Measurements from ENCODE around the gene RTN4IP1.
"Not testable (repeated sequence)": the region's sequence is repeated elsewhere in the genome, so short reads cannot be mapped to it uniquely, and the experiment has no call there.

RTN4IP1 gene

GRCh38 chr6:106599440-106599839 is 29.9 kb downstream of the RTN4IP1 start:
- Histone ChIP-seq H3K27me3 (ENCODE audit: insufficient read depth, low read depth, severe bottlenecking) (no peaks in the 10 kb centered on the region), H3K9me3 (ENCODE audit: severe bottlenecking) (no peaks in the 10 kb centered on the region), H3K27ac (no peak overlapping the region), H3K4me3 (ENCODE audit: low read depth, low read length) (no peak overlapping the region), H3K36me3 (no peaks in the 10 kb centered on the region)
- DNase-seq: no peak
- TF ChIP-seq CTCF (IDR thresholded peaks at IDR 0.05; ENCODE audit: low read depth, low read length): no peak

- Histone ChIP-seq H3K36me3 (peaks cover 3% of the 10 kb centered on the region; the same call in 1 of the 2 replicates), H3K27me3 (ENCODE audit: insufficient read depth, low read depth, severe bottlenecking) (no peaks in the 10 kb centered on the region), H3K27ac (no peak overlapping the region), H3K4me3 (ENCODE audit: low read depth, low read length) (no peak overlapping the region), H3K9me3 (ENCODE audit: severe bottlenecking) (no peaks in the 10 kb centered on the region)
- no peak for TF ChIP-seq CTCF (IDR thresholded peaks at IDR 0.05; ENCODE audit: low read depth, low read length)
- DNase-seq: no peak
These were observed 38.0 kb downstream of the RTN4IP1 start for GRCh38 chr6:106591111-106591825.

- not testable (repeated sequence) for H3K9me3 ChIP-seq (ENCODE audit: severe bottlenecking); H3K36me3 ChIP-seq; DNase-seq
These were observed 40.4 kb downstream of the RTN4IP1 start for GRCh38 chr6:106588937-106589336.

GRCh38 chr6:106586815-106587415 is 42.4 kb downstream of the RTN4IP1 start:
- H3K27ac ChIP-seq: no peak overlapping the region
- H3K27me3 ChIP-seq (ENCODE audit: insufficient read depth, low read depth, severe bottlenecking): no peaks in the 10 kb centered on the region
- DNase-seq: no peak
- no peaks in the 10 kb centered on the region for H3K9me3 ChIP-seq (ENCODE audit: severe bottlenecking)
- no peak overlapping the region for H3K4me3 ChIP-seq (ENCODE audit: low read depth, low read length)
- no peak for TF ChIP-seq CTCF (IDR thresholded peaks at IDR 0.05; ENCODE audit: low read depth, low read length)
- H3K36me3 ChIP-seq: peaks cover 3% of the 10 kb centered on the region

More at GRCh38 chr6:106588937-106589336, 40.4 kb downstream of the RTN4IP1 start:
- not testable (repeated sequence) for H3K27me3 ChIP-seq (ENCODE audit: insufficient read depth, low read depth, severe bottlenecking); H3K27ac ChIP-seq; H3K4me3 ChIP-seq (ENCODE audit: low read depth, low read length)

- H3K4me3 ChIP-seq (ENCODE audit: low read depth, low read length): no peak overlapping the region
- DNase-seq: no peak
- TF ChIP-seq CTCF (IDR thresholded peaks at IDR 0.05; ENCODE audit: low read depth, low read length): no peak
These were observed 47.8 kb downstream of the RTN4IP1 start for GRCh38 chr6:106581468-106581867.

GRCh38 chr6:106579281-106579680 is 50.0 kb downstream of the RTN4IP1 start:
- Histone ChIP-seq H3K9me3 (ENCODE audit: severe bottlenecking) (no peaks in the 10 kb centered on the region), H3K4me3 (ENCODE audit: low read depth, low read length) (no peak overlapping the region), H3K36me3 (no peaks in the 10 kb centered on the region; the same call in 1 of the 2 replicates), H3K27me3 (ENCODE audit: insufficient read depth, low read depth, severe bottlenecking) (no peaks in the 10 kb centered on the region), H3K27ac (no peak overlapping the region)
- DNase-seq: no peak
- TF ChIP-seq CTCF (IDR thresholded peaks at IDR 0.05; ENCODE audit: low read depth, low read length): no peak

More at GRCh38 chr6:106581468-106581867, 47.8 kb downstream of the RTN4IP1 start:
- Histone ChIP-seq H3K27ac (no peak overlapping the region), H3K9me3 (ENCODE audit: severe bottlenecking) (no peaks in the 10 kb centered on the region), H3K36me3 (no peaks in the 10 kb centered on the region; the same call in 1 of the 2 replicates), H3K27me3 (ENCODE audit: insufficient read depth, low read depth, severe bottlenecking) (no peaks in the 10 kb centered on the region)
